Mammary epithelial cell (primary cell): ENCODE data around the gene LMTK2.

Experiments used
- EZH2 ChIP-seq: IDR thresholded peaks from 2 replicates; pipeline ENCODE4 v1.6.1; 2012; ENCODE audit warnings: low read length, inconsistent platforms, borderline replicate concordance
- TF ChIP-seq, protein P1 (sequence below), 2 donors: IDR thresholded peaks in 1 of 2; conservative IDR thresholded peaks in 1 of 2; 2 replicates each; pipeline ENCODE4 v1.5.1; 2011 to 2012; ENCODE audit warnings: inconsistent platforms in 2 of 2, low read length in 2 of 2, mild to moderate bottlenecking in 2 of 2, control low read depth in 1 of 2, low read depth in 1 of 2; ENCODE audit not compliant: insufficient read depth in 1 of 2; ENCODE audit errors: extremely low read depth in 1 of 2

DNA sequence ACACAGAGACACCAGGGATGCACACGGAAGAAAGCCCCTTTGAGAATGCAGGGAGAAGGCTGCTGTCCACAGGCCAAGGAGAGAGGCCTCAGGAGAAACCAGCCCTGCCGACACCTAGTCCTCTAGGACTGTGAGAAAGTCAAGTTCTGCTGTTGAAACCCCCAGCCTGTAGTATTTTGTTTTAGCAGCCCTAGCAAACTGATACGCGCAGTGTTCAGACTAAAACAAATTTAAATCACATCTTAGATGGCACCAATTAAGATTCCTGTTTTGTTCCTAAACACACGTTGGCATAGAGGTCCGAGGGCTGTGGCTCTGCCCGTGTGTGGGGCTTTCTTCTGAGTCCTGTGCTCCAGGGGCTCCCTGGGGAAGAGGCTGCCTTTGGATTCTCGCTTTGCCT is 21.7 kb downstream of the LMTK2 start:
- TF ChIP-seq EZH2 = no peak
- TF ChIP-seq, protein P1, sequence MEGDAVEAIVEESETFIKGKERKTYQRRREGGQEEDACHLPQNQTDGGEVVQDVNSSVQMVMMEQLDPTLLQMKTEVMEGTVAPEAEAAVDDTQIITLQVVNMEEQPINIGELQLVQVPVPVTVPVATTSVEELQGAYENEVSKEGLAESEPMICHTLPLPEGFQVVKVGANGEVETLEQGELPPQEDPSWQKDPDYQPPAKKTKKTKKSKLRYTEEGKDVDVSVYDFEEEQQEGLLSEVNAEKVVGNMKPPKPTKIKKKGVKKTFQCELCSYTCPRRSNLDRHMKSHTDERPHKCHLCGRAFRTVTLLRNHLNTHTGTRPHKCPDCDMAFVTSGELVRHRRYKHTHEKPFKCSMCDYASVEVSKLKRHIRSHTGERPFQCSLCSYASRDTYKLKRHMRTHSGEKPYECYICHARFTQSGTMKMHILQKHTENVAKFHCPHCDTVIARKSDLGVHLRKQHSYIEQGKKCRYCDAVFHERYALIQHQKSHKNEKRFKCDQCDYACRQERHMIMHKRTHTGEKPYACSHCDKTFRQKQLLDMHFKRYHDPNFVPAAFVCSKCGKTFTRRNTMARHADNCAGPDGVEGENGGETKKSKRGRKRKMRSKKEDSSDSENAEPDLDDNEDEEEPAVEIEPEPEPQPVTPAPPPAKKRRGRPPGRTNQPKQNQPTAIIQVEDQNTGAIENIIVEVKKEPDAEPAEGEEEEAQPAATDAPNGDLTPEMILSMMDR (conservative IDR thresholded peaks at IDR 0.05 in 1 of 2, IDR thresholded peaks at IDR 0.05 in 1 of 2; ENCODE audit: extremely low read depth in 1 of 2, insufficient read depth in 1 of 2, low read depth in 1 of 2, low read length in 2 of 2) = no peak
